ENCODE data around the gene KDM3B.

GRCh38 chr5:138371454-138371853, 19.0 kb downstream of the KDM3B start:
- TF ChIP-seq, protein P1, sequence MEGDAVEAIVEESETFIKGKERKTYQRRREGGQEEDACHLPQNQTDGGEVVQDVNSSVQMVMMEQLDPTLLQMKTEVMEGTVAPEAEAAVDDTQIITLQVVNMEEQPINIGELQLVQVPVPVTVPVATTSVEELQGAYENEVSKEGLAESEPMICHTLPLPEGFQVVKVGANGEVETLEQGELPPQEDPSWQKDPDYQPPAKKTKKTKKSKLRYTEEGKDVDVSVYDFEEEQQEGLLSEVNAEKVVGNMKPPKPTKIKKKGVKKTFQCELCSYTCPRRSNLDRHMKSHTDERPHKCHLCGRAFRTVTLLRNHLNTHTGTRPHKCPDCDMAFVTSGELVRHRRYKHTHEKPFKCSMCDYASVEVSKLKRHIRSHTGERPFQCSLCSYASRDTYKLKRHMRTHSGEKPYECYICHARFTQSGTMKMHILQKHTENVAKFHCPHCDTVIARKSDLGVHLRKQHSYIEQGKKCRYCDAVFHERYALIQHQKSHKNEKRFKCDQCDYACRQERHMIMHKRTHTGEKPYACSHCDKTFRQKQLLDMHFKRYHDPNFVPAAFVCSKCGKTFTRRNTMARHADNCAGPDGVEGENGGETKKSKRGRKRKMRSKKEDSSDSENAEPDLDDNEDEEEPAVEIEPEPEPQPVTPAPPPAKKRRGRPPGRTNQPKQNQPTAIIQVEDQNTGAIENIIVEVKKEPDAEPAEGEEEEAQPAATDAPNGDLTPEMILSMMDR (IDR thresholded peaks at IDR 0.05): no peak
- no peak for TF ChIP-seq POLR2A (IDR thresholded peaks at IDR 0.05)
- TF ChIP-seq EP300 (IDR thresholded peaks at IDR 0.05): no peak
- TF ChIP-seq POLR2AphosphoS5 (IDR thresholded peaks at IDR 0.05): no peak

Data from suprapubic skin (tissue), 4 donors.